GM12891 (cell line): ENCODE measurements around the gene NSD2.

Experiments
- DNase-seq: peaks from one replicate; pipeline ENCODE4 v3.0.0; 2011; ENCODE audit warnings: low spot score; ENCODE audit not compliant: insufficient read length
- FAIRE-seq: peaks from 2 replicates; lab custom pipeline; 2011; peaks lifted over from hg19 to GRCh38; lab: Jason Lieb, UNC
- PAX5 ChIP-seq: IDR thresholded peaks from 2 replicates; pipeline ENCODE4 v1.6.1; 2011; ENCODE audit warnings: low read length, moderate library complexity, mild to moderate bottlenecking; ENCODE audit not compliant: insufficient read depth, severe bottlenecking
- POLR2A ChIP-seq: IDR thresholded peaks from 2 replicates; pipeline ENCODE4 v1.6.1; 2011; ENCODE audit warnings: low read depth, low read length, control low read depth
- POLR2AphosphoS5 ChIP-seq: IDR thresholded peaks from 2 replicates; pipeline ENCODE4 v1.6.1; 2011; ENCODE audit warnings: low read depth, low read length, control low read depth
- POU2F2 ChIP-seq: IDR thresholded peaks from 2 replicates; pipeline ENCODE4 v1.6.1; 2011; ENCODE audit warnings: low read depth, mild to moderate bottlenecking, control low read depth, low read length, moderate library complexity
- SPI1 ChIP-seq: IDR thresholded peaks from 2 replicates; pipeline ENCODE4 v1.6.1; 2011; ENCODE audit warnings: low read depth, low read length, control low read depth
- TAF1 ChIP-seq: IDR thresholded peaks from 2 replicates; pipeline ENCODE4 v1.6.1; 2011; ENCODE audit warnings: low read depth, low read length, control low read depth

Gene NSD2

DNA sequence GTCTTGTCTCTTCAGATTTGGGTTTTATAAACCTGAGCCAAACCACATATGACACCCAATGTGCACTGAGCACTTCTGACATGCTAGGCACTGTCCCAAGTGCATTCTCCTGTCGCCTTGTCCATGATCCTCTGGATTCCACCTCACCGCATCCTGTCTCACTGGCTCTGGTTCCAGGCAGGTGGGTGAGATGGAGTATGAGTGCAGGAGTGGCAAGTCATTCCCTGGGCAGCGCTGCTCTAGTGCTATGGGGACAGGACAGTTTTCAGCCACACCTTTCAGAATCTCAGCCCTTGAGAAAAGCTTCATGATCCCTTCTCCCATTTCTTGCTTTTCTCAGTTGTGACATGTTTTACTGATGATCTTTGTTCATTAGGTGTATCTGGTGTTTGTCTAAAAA, 66.4 kb downstream of the NSD2 start:
- DNase-seq, result no peak
- TF ChIP-seq TAF1 (no peak), SPI1 (no peak), PAX5 (no peak), POLR2AphosphoS5 (no peak), POLR2A (no peak), POU2F2 (no peak)
- no peak for FAIRE-seq

DNA sequence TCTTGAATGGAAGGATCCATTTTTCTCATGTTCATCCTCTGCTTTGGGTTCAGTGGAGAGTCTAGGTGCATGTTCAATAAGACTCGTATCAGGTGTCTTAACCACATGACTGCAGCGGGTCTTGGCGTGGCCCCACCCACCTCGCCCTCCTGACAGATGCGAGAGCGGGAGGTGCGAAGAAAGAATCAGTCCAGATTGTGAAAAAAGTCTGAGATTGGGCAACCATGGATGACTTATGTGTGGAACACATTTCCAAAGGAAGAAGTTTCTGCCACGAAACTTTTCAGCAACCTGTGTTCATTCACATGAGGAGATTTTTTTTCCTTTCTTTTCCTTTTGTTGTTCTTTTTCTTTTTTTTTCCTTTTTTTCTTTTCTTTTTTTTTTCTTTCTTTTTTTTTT, 66.8 kb downstream of the NSD2 start:
- FAIRE-seq (no peak), DNase-seq (no peak)
- no peak for TF ChIP-seq POLR2A

GRCh38 chr4:1939664-1940509, 68.7 kb downstream of the NSD2 start:
- DNase-seq, result no peak
- FAIRE-seq, result no peak
- TF ChIP-seq POLR2A (no peak), TAF1 (no peak), POLR2AphosphoS5 (no peak), SPI1 (no peak), PAX5 (no peak), POU2F2 (no peak)

GRCh38 chr4:1940566-1940965, 69.4 kb downstream of the NSD2 start:
- TF ChIP-seq TAF1 (no peak), SPI1 (no peak), POU2F2 (no peak), POLR2A (no peak), POLR2AphosphoS5 (no peak), PAX5 (no peak)
- DNase-seq (no peak), FAIRE-seq (no peak)

GRCh38 chr4:1943928-1944327, 72.7 kb downstream of the NSD2 start:
- FAIRE-seq (no peak), DNase-seq (no peak)
- TF ChIP-seq POLR2A (no peak), PAX5 (no peak), SPI1 (no peak), POU2F2 (no peak), POLR2AphosphoS5 (no peak), TAF1 (no peak)

GRCh38 chr4:1945124-1945895, 74.1 kb downstream of the NSD2 start:
- TF ChIP-seq TAF1 (no peak), POLR2AphosphoS5 (no peak), PAX5 (no peak), POLR2A (no peak), POU2F2 (no peak), SPI1 (no peak)
- FAIRE-seq (no peak), DNase-seq (no peak)

- DNase-seq, result no peak
- FAIRE-seq, result no peak
- no peak for TF ChIP-seq PAX5
- no peak for TF ChIP-seq POLR2AphosphoS5
- no peak for TF ChIP-seq SPI1
- no peak for TF ChIP-seq POLR2A
- no peak for TF ChIP-seq POU2F2
- TF ChIP-seq TAF1, result no peak
These were observed 74.7 kb downstream of the NSD2 start for GRCh38 chr4:1945912-1946311.

DNA sequence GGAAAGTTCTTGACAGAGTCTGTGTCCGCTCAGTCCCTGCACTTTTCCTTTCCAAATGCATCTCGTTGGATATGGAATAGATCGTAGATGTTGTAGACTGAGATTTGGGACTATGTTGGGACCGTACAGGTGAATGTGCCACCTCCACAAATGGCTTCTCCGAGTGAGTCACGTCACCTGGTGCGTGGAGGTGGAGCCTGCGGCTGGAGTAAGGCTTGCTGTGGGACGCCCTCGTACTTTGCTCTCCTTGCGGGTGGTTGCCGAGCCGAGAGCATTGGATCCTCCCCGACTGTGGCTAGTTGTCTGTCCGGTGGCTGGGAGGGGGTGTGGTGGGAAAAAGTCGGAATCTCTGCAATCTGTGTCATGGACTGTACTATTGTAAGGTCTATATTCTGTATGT, 77.0 kb downstream of the NSD2 start:
- TF ChIP-seq TAF1, result no peak
- TF ChIP-seq POU2F2, result no peak
- no peak for TF ChIP-seq SPI1
- TF ChIP-seq PAX5, result no peak
- no peak for TF ChIP-seq POLR2A
- no peak for TF ChIP-seq POLR2AphosphoS5
- FAIRE-seq (peak; percentile 9), DNase-seq (no peak)

DNA sequence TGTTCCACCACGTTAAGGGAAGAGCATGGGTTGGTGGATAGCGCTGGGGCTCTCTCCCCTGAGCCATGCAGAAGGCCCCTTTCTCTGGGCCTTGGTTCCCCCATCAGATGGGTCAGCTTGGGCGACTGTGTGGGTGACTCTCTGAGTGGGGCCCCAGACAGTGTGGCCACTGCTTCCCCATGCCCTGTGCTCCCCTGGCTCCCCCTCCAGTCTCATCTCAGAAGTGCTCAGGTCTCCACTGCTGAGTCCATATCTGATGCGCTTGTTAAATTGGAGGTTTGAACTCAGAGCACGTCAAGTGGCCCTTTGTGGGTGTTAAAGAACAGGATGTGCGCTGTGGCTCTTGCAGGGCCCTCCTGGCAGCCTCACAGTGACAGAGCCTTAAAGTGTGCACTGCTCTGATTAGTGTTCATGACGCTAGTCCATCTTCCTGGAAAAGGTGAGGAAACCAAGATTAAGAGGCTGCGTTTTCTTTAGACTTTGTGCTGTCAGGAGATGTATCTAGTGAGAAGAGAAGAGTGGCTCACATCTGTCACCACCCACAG, 77.8 kb downstream of the NSD2 start:
- no peak for FAIRE-seq
- no peak for TF ChIP-seq SPI1
- no peak for TF ChIP-seq POLR2A
- no peak for TF ChIP-seq POLR2AphosphoS5
- TF ChIP-seq TAF1, result no peak
- no peak for TF ChIP-seq PAX5
- TF ChIP-seq POU2F2, result no peak
- DNase-seq, result no peak

GRCh38 chr4:1950369-1950768, 79.2 kb downstream of the NSD2 start:
- TF ChIP-seq POLR2A (no peak), PAX5 (no peak), SPI1 (no peak), POLR2AphosphoS5 (no peak), POU2F2 (no peak), TAF1 (no peak)
- no peak for FAIRE-seq
- no peak for DNase-seq
